ENCODE results near the gene PRPF6. TPM values are rescaled to one million over a fixed set of nuclear protein-coding genes. Genes with fewer than 3 reads are reported as not detected.

The PRPF6 gene
- total and polyA plus RNA-seq, 2 of the 13 experiments (the other 11 are each of a cell fraction or from before 2014, with no cell fraction given): 63.7 to 101 TPM

GRCh38 chr20:63955827-63956663 is 24.9 kb upstream of the PRPF6 start, which contains the start of gene UCKL1 (continued):
- TF ChIP-seq, protein P1, sequence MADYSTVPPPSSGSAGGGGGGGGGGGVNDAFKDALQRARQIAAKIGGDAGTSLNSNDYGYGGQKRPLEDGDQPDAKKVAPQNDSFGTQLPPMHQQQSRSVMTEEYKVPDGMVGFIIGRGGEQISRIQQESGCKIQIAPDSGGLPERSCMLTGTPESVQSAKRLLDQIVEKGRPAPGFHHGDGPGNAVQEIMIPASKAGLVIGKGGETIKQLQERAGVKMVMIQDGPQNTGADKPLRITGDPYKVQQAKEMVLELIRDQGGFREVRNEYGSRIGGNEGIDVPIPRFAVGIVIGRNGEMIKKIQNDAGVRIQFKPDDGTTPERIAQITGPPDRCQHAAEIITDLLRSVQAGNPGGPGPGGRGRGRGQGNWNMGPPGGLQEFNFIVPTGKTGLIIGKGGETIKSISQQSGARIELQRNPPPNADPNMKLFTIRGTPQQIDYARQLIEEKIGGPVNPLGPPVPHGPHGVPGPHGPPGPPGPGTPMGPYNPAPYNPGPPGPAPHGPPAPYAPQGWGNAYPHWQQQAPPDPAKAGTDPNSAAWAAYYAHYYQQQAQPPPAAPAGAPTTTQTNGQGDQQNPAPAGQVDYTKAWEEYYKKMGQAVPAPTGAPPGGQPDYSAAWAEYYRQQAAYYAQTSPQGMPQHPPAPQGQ (CRISPR knock-in tag; IDR thresholded peaks at IDR 0.05; ENCODE audit: borderline replicate concordance): 0 out of 2 replicates have a peak, but pooled peaks have one; percentile 55
- TF ChIP-seq ATF7-NPFF (CRISPR knock-in tag; IDR thresholded peaks at IDR 0.05; ENCODE audit: low read depth): peak; percentile 98
- TF ChIP-seq ELK4 (CRISPR knock-in tag; IDR thresholded peaks at IDR 0.05; ENCODE audit: borderline replicate concordance): peak; percentile 92
- TF ChIP-seq ZNF558 (CRISPR knock-in tag; IDR thresholded peaks at IDR 0.05; ENCODE audit: borderline replicate concordance): peak; percentile 81
- TF ChIP-seq TCF12 (IDR thresholded peaks at IDR 0.05): no peak
- TF ChIP-seq TCF12 (CRISPR knock-in tag; IDR thresholded peaks at IDR 0.05): peak; percentile 99
- TF ChIP-seq TCF7L2 (IDR thresholded peaks at IDR 0.05; ENCODE audit: low read depth, low read length): no peak
- TF ChIP-seq BATF2 (CRISPR knock-in tag; IDR thresholded peaks at IDR 0.05): peak; percentile 93
- no peak; the same call in 1 of the 2 replicates for TF ChIP-seq SSRP1 (CRISPR knock-in tag; IDR thresholded peaks at IDR 0.05)
- peak; percentile 94 for TF ChIP-seq ZNF180 (CRISPR knock-in tag; IDR thresholded peaks at IDR 0.05; ENCODE audit: borderline replicate concordance, low read depth)
- peak; percentile 98 for TF ChIP-seq ETS1 (CRISPR knock-in tag; IDR thresholded peaks at IDR 0.05)
- peak; percentile 99 for TF ChIP-seq SAFB2 (CRISPR knock-in tag; IDR thresholded peaks at IDR 0.05; ENCODE audit: borderline replicate concordance, low read depth)
- TF ChIP-seq ZFP82 (CRISPR knock-in tag; IDR thresholded peaks at IDR 0.05; ENCODE audit: borderline replicate concordance): no peak; the same call in 1 of the 2 replicates
- peak; percentile 75; the same call in 1 of the 2 replicates for TF ChIP-seq FOXM1 (CRISPR knock-in tag; IDR thresholded peaks at IDR 0.05)
- peak; percentile 92 for TF ChIP-seq HOXA9 (CRISPR knock-in tag; IDR thresholded peaks at IDR 0.05; ENCODE audit: borderline replicate concordance)
- TF ChIP-seq, protein P2, sequence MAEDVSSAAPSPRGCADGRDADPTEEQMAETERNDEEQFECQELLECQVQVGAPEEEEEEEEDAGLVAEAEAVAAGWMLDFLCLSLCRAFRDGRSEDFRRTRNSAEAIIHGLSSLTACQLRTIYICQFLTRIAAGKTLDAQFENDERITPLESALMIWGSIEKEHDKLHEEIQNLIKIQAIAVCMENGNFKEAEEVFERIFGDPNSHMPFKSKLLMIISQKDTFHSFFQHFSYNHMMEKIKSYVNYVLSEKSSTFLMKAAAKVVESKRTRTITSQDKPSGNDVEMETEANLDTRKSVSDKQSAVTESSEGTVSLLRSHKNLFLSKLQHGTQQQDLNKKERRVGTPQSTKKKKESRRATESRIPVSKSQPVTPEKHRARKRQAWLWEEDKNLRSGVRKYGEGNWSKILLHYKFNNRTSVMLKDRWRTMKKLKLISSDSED (CRISPR knock-in tag; IDR thresholded peaks at IDR 0.05): no peak
- peak; percentile 97; the same call in 1 of the 2 replicates for TF ChIP-seq ZNF251 (CRISPR knock-in tag; IDR thresholded peaks at IDR 0.05)
- no peak for TF ChIP-seq HDAC6 (IDR thresholded peaks at IDR 0.05; ENCODE audit: low read depth, low read length)
- TF ChIP-seq ZBTB3 (CRISPR knock-in tag; IDR thresholded peaks at IDR 0.05; ENCODE audit: borderline replicate concordance, low read depth): peak; percentile 97
- peak; percentile 100 for TF ChIP-seq SALL2 (CRISPR knock-in tag; IDR thresholded peaks at IDR 0.05)
- no peak for TF ChIP-seq FOXA1 (IDR thresholded peaks at IDR 0.05)
- TF ChIP-seq FOXA1 (CRISPR knock-in tag; IDR thresholded peaks at IDR 0.05): peak; percentile 31

All from HepG2 (cell line).